ENCODE data around the gene CADM2.

CADM2 gene

GRCh38 chr3:85672761-85673160 lies 714.0 kb downstream of the CADM2 start:
- POLR2A ChIA-PET: no interaction called here
- H3K27ac ChIP-seq (ENCODE audit: extremely low read depth, low read depth, low read length): no peak overlapping the region
- H3K9me3 ChIP-seq (ENCODE audit: control insufficient read depth, insufficient read depth, low read depth, low read length): no peaks in the 10 kb centered on the region
- CTCF ChIA-PET: interaction anchor here (0.6 kb wide), 1 partner anchor 738 kb away, joined by 4 read pairs; no protein-coding TSS in a partner anchor
- TF ChIP-seq PRDM6 (tag by site-specific recombination; IDR thresholded peaks at IDR 0.05): no peak
- TF ChIP-seq ZBTB21 (tag by site-specific recombination; IDR thresholded peaks at IDR 0.05): no peak
- H3K4me3 ChIP-seq (ENCODE audit: low read depth, low read length): no peak overlapping the region
- no peaks in the 10 kb centered on the region for H3K4me1 ChIP-seq (ENCODE audit: control insufficient read depth, insufficient read depth, low read length)
- no peaks in the 10 kb centered on the region for H3K36me3 ChIP-seq (ENCODE audit: control insufficient read depth in 2 of 2, insufficient read depth in 1 of 2, low read length in 2 of 2)

DNA sequence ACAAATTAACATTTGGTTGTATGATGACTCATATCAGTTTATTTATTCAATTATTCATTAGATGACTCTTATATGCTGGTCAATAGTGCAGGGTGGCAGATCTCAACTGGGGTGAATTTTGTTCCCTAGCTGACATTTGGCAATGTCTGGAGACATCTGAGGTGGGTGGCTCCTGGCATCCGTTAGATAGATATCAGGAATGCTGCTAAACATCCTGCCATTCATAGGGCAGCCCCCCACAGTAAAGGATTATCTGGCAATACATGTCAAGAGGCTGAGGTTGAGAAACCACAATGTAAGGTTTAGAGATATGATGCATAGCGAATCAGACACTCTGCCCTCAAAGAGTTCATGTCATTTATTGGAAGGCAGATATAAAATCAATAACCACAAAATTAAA lies 719.9 kb downstream of the CADM2 start:
- ChIA-PET CTCF (no interaction called here), POLR2A (no interaction called here)
- Histone ChIP-seq H3K4me3 (ENCODE audit: low read depth, low read length) (no peak overlapping the region), H3K9me3 (ENCODE audit: control insufficient read depth, insufficient read depth, low read depth, low read length) (no peaks in the 10 kb centered on the region), H3K4me1 (ENCODE audit: control insufficient read depth, insufficient read depth, low read length) (no peaks in the 10 kb centered on the region), H3K27ac (ENCODE audit: extremely low read depth, low read depth, low read length) (no peak overlapping the region), H3K36me3 (ENCODE audit: control insufficient read depth in 2 of 2, insufficient read depth in 1 of 2, low read length in 2 of 2) (no peaks in the 10 kb centered on the region)
- no peak for TF ChIP-seq ZBTB48 (tag by site-specific recombination; IDR thresholded peaks at IDR 0.05)
- no peak for TF ChIP-seq ZFP37 (tag by site-specific recombination; IDR thresholded peaks at IDR 0.05)
- TF ChIP-seq GFI1B (tag by site-specific recombination; IDR thresholded peaks at IDR 0.05): no peak
- TF ChIP-seq IKZF3 (tag by site-specific recombination; IDR thresholded peaks at IDR 0.05): no peak
- TF ChIP-seq ZNF792 (tag by site-specific recombination; IDR thresholded peaks at IDR 0.05): no peak
- TF ChIP-seq ZBTB1 (tag by site-specific recombination; IDR thresholded peaks at IDR 0.05): no peak
- TF ChIP-seq AEBP2 (tag by site-specific recombination; IDR thresholded peaks at IDR 0.05; ENCODE audit: borderline replicate concordance): no peak
- no peak for TF ChIP-seq ZNF521 (tag by site-specific recombination; IDR thresholded peaks at IDR 0.05)
- no peak for TF ChIP-seq ZNF843 (tag by site-specific recombination; IDR thresholded peaks at IDR 0.05)
- TF ChIP-seq ZNF16 (tag by site-specific recombination; IDR thresholded peaks at IDR 0.05; ENCODE audit: low read depth): no peak
- TF ChIP-seq ZNF433 (tag by site-specific recombination; IDR thresholded peaks at IDR 0.05; ENCODE audit: low read depth): no peak
- no peak for TF ChIP-seq ZNF830 (tag by site-specific recombination; IDR thresholded peaks at IDR 0.05; ENCODE audit: low read depth)
- TF ChIP-seq ZNF114 (tag by site-specific recombination; IDR thresholded peaks at IDR 0.05): no peak
- no peak for TF ChIP-seq ZNF24 (tag by site-specific recombination; IDR thresholded peaks at IDR 0.05)
- no peak for TF ChIP-seq ZBTB20 (tag by site-specific recombination; IDR thresholded peaks at IDR 0.05)
- TF ChIP-seq ZNF600 (tag by site-specific recombination; IDR thresholded peaks at IDR 0.05): no peak
- no peak for TF ChIP-seq MEIS1 (CRISPR knock-in tag; IDR thresholded peaks at IDR 0.05; ENCODE audit: borderline replicate concordance)
- no peak for TF ChIP-seq ZNF660 (tag by site-specific recombination; IDR thresholded peaks at IDR 0.05)
- no peak for TF ChIP-seq ZNF366 (tag by site-specific recombination; conservative IDR thresholded peaks at IDR 0.05)
- no peak for TF ChIP-seq SP2 (tag by site-specific recombination; IDR thresholded peaks at IDR 0.05)

DNA sequence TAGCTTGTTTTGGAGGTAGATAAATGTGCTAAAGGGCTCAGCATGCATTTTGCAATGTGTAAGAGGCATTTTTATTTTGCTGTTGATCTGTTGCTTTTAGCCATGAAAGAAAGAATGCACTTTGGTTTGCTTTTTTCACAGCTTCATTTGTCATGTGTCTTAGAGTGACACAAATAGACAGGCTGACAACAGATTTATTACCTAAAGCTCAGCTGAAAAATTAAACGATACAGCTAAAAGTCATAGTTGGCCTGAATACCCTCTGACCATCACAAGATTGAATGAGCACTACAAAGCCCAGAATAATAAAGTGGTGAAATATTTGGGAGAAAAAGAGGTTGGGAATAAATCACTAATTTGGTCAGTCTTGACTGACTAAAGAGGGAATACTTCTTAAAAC lies 723.1 kb downstream of the CADM2 start:
- H3K27ac ChIP-seq (ENCODE audit: extremely low read depth, low read depth, low read length): no peak overlapping the region
- no peaks in the 10 kb centered on the region for H3K9me3 ChIP-seq (ENCODE audit: control insufficient read depth, insufficient read depth, low read depth, low read length)
- no peaks in the 10 kb centered on the region for H3K36me3 ChIP-seq (ENCODE audit: control insufficient read depth in 2 of 2, insufficient read depth in 1 of 2, low read length in 2 of 2)
- POLR2A ChIA-PET: no interaction called here
- CTCF ChIA-PET: no interaction called here
- H3K4me3 ChIP-seq (ENCODE audit: low read depth, low read length): no peak overlapping the region
- no peaks in the 10 kb centered on the region for H3K4me1 ChIP-seq (ENCODE audit: control insufficient read depth, insufficient read depth, low read length)
- no peak for TF ChIP-seq ZFHX2 (tag by site-specific recombination; conservative IDR thresholded peaks at IDR 0.05)
- no peak for TF ChIP-seq ZNF121 (tag by site-specific recombination; IDR thresholded peaks at IDR 0.05)
- no peak for TF ChIP-seq SP7 (tag by site-specific recombination; IDR thresholded peaks at IDR 0.05)
- TF ChIP-seq KLF10 (tag by site-specific recombination; IDR thresholded peaks at IDR 0.05): no peak
- no peak for TF ChIP-seq ZNF140 (tag by site-specific recombination; IDR thresholded peaks at IDR 0.05)
- no peak for TF ChIP-seq MEIS1 (CRISPR knock-in tag; IDR thresholded peaks at IDR 0.05; ENCODE audit: borderline replicate concordance)
- TF ChIP-seq ZNF280C (tag by site-specific recombination; IDR thresholded peaks at IDR 0.05): no peak
- TF ChIP-seq SCRT2 (tag by site-specific recombination; IDR thresholded peaks at IDR 0.05): no peak
- TF ChIP-seq ZNF514 (tag by site-specific recombination; IDR thresholded peaks at IDR 0.05): no peak
- TF ChIP-seq ZNF416 (tag by site-specific recombination; IDR thresholded peaks at IDR 0.05): no peak
- TF ChIP-seq OVOL3 (tag by site-specific recombination; IDR thresholded peaks at IDR 0.05): no peak
